IMR-90 (cell line): ENCODE data around the gene HOXA10. TPM values are rescaled to one million over a fixed set of nuclear protein-coding genes. Genes with fewer than 3 reads are reported as not detected.

Experiments
- ATAC-seq: fragments of 200-7000 bp; cut with Tn5 transposase; 2 replicates; pipeline ENCODE4 v1.9.1; 2020; ENCODE audit warnings: low read depth, mild to moderate bottlenecking, moderate library complexity
- BruUV-seq: library from RNA; stranded (reverse); fragments of 400-500 nt; replicated peaks from 2 replicates; lab custom pipeline; 2021; lab: Mats Ljungman, UMichigan
- CTCF ChIA-PET: fragments of 300-600 bp; formaldehyde crosslinking; extraction: SDS; loops from one replicate; lab custom pipeline; 2021; ENCODE audit warnings: antibody characterized with exemption; lab: Yijun Ruan, JAX
- POLR2A ChIA-PET: fragments of 300-600 bp; sonication (Branson Sonifier 250); formaldehyde crosslinking; loops from one replicate; lab custom pipeline; 2022; ENCODE audit warnings: antibody characterized with exemption; ENCODE audit not compliant: unreplicated experiment; lab: Charles Lee
- DNase-seq: peaks from one replicate; pipeline ENCODE4 v3.0.0; 2013
- H2AFZ ChIP-seq: replicated peaks from 2 replicates; pipeline ENCODE3; 2013; ENCODE audit warnings: low read length, mild to moderate bottlenecking; ENCODE audit not compliant: poor library complexity
- H2AK5ac ChIP-seq: 2 replicates; pipeline ENCODE4 v1.6.1; 2013; ENCODE audit warnings: low read depth, low read length, inconsistent platforms
- H2AK9ac ChIP-seq: replicated peaks from 2 replicates; pipeline ENCODE3; 2013; ENCODE audit warnings: mild to moderate bottlenecking, low read depth, low read length, moderate library complexity; ENCODE audit not compliant: poor library complexity
- H2BK120ac ChIP-seq: 2 replicates; pipeline ENCODE4 v1.6.1; 2013; ENCODE audit warnings: low read depth, low read length, inconsistent platforms
- H2BK15ac ChIP-seq: 3 replicates; pipeline ENCODE4 v1.6.1; 2013; ENCODE audit warnings: low read depth, low read length, inconsistent platforms
- H2BK20ac ChIP-seq: 2 replicates; pipeline ENCODE4 v1.6.1; 2013; ENCODE audit warnings: low read depth, mild to moderate bottlenecking, inconsistent platforms, low read length, moderate library complexity
- H2BK5ac ChIP-seq: 2 replicates; pipeline ENCODE4 v1.6.1; 2013; ENCODE audit warnings: mild to moderate bottlenecking, low read depth, low read length, inconsistent platforms; ENCODE audit not compliant: poor library complexity, severe bottlenecking
- H3K14ac ChIP-seq: replicated peaks from 2 replicates; pipeline ENCODE4 v1.6.1; 2013; ENCODE audit warnings: low read depth, low read length, inconsistent platforms
- H3K18ac ChIP-seq: 2 replicates; pipeline ENCODE4 v1.6.1; 2013; ENCODE audit warnings: low read depth, low read length, control low read depth
- H3K23ac ChIP-seq: 2 replicates; pipeline ENCODE4 v1.6.1; 2013; ENCODE audit warnings: low read depth, low read length, inconsistent platforms
- H3K27ac ChIP-seq: 2 replicates; pipeline ENCODE4 v1.5.1; 2013; ENCODE audit warnings: mild to moderate bottlenecking, control low read depth, low read length; ENCODE audit not compliant: insufficient read depth
- H3K27me3 ChIP-seq: 2 replicates; pipeline ENCODE4 v1.6.1; 2013; ENCODE audit warnings: low read length; ENCODE audit not compliant: control insufficient read depth, insufficient read depth
- H3K36me3 ChIP-seq: 2 replicates; pipeline ENCODE4 v1.6.1; 2013; ENCODE audit warnings: low read length, mixed read lengths; ENCODE audit not compliant: control insufficient read depth, insufficient read depth
- H3K4ac ChIP-seq: 2 replicates; pipeline ENCODE4 v1.6.1; 2013; ENCODE audit warnings: low read depth, low read length, inconsistent platforms
- H3K4me1 ChIP-seq: 2 replicates; pipeline ENCODE4 v1.6.1; 2013; ENCODE audit warnings: low read length, mixed read lengths; ENCODE audit not compliant: control insufficient read depth, insufficient read depth
- H3K4me2 ChIP-seq: 2 replicates; pipeline ENCODE4 v1.6.1; 2013; ENCODE audit warnings: low read depth, mild to moderate bottlenecking, control low read depth, low read length, moderate library complexity
- H3K4me3 ChIP-seq: 2 replicates; pipeline ENCODE4 v1.5.1; 2013; ENCODE audit warnings: low read depth, mild to moderate bottlenecking, control low read depth, low read length, moderate library complexity; ENCODE audit not compliant: insufficient read depth
- H3K56ac ChIP-seq: 2 replicates; pipeline ENCODE4 v1.6.1; 2013; ENCODE audit warnings: low read length, inconsistent platforms; ENCODE audit not compliant: insufficient read depth; ENCODE audit errors: extremely low read depth
- H3K79me1 ChIP-seq, 2 experiments: 2 replicates each; pipeline ENCODE4 v1.6.1; 2013; ENCODE audit warnings: low read length in 2 of 2, inconsistent platforms in 1 of 2, low read depth in 1 of 2
- H3K9ac ChIP-seq: 2 replicates; pipeline ENCODE4 v1.6.1; 2013; ENCODE audit warnings: low read depth, low read length, control low read depth
- H3K9me1 ChIP-seq: 2 replicates; pipeline ENCODE4 v1.6.1; 2013; ENCODE audit warnings: low read length, inconsistent platforms; ENCODE audit not compliant: insufficient read depth
- H3K9me3 ChIP-seq: 2 replicates; pipeline ENCODE4 v1.6.1; 2013; ENCODE audit warnings: low read length; ENCODE audit not compliant: control insufficient read depth, insufficient read depth
- H4K20me1 ChIP-seq: 2 replicates; pipeline ENCODE4 v1.6.1; 2013; ENCODE audit warnings: low read length, inconsistent platforms; ENCODE audit not compliant: insufficient read depth
- H4K5ac ChIP-seq: 2 replicates; pipeline ENCODE4 v1.6.1; 2013; ENCODE audit warnings: mild to moderate bottlenecking, low read depth, low read length, control low read depth
- H4K8ac ChIP-seq, 2 experiments: 2 replicates each; pipeline ENCODE4 v1.6.1; 2013; ENCODE audit warnings: low read depth in 2 of 2, low read length in 2 of 2, control low read depth in 1 of 2, inconsistent platforms in 1 of 2
- H4K91ac ChIP-seq: 2 replicates; pipeline ENCODE4 v1.6.1; 2013; ENCODE audit warnings: low read depth, low read length, inconsistent platforms; ENCODE audit not compliant: insufficient read depth
- BHLHE40 ChIP-seq: fragments of 150-350 bp; IDR thresholded peaks from 2 replicates; pipeline ENCODE4 v1.6.1; 2016; ENCODE audit warnings: mild to moderate bottlenecking, low read depth, low read length
- CEBPB ChIP-seq: IDR thresholded peaks from 2 replicates; pipeline ENCODE4 v1.6.1; 2012; ENCODE audit warnings: low read depth, low read length, improper control_type of control experiment
- CTCF ChIP-seq: conservative IDR thresholded peaks from 2 replicates; pipeline ENCODE4 v1.5.1; 2012; ENCODE audit warnings: mild to moderate bottlenecking, low read depth, low read length, improper control_type of control experiment
- MAFK ChIP-seq: IDR thresholded peaks from 2 replicates; pipeline ENCODE4 v1.6.1; 2012; ENCODE audit warnings: low read depth, low read length, improper control_type of control experiment
- MAZ ChIP-seq: IDR thresholded peaks from 2 replicates; pipeline ENCODE4 v1.6.1; 2012; ENCODE audit warnings: low read depth, mild to moderate bottlenecking, low read length, improper control_type of control experiment, moderate library complexity, borderline replicate concordance
- NFE2L2 ChIP-seq: fragments of 150-350 bp; IDR thresholded peaks from 2 replicates; pipeline ENCODE4 v1.6.1; 2016; ENCODE audit warnings: low read depth, mild to moderate bottlenecking, low read length
- POLR2A ChIP-seq: IDR thresholded peaks from 2 replicates; pipeline ENCODE4 v1.6.1; 2012; ENCODE audit warnings: mild to moderate bottlenecking, low read depth, low read length
- RAD21 ChIP-seq: IDR thresholded peaks from 2 replicates; pipeline ENCODE4 v1.6.1; 2012; ENCODE audit warnings: low read length, improper control_type of control experiment
- RCOR1 ChIP-seq: IDR thresholded peaks from 2 replicates; pipeline ENCODE4 v1.6.1; 2012; ENCODE audit warnings: mild to moderate bottlenecking, low read length, improper control_type of control experiment; ENCODE audit not compliant: insufficient replicate concordance
- RFX5 ChIP-seq: IDR thresholded peaks from 2 replicates; pipeline ENCODE4 v1.8.0; 2012; ENCODE audit warnings: low read depth, mild to moderate bottlenecking, low read length, moderate library complexity
- SMC3 ChIP-seq: fragments of 150-350 bp; IDR thresholded peaks from 2 replicates; pipeline ENCODE4 v1.6.1; 2016; ENCODE audit warnings: low read depth, mild to moderate bottlenecking, antibody characterized with exemption, low read length, moderate library complexity
- USF2 ChIP-seq: fragments of 150-350 bp; IDR thresholded peaks from 2 replicates; pipeline ENCODE4 v1.6.1; 2017; ENCODE audit warnings: mild to moderate bottlenecking, antibody characterized with exemption, low read length, low read depth
- WGBS, 2 experiments: methylation state at CpG; one replicate each; pipeline versions ENCODE4 v1.1.5 to v1.1.7; 2013; ENCODE audit warnings: missing lambda C conversion rate in 2 of 2; ENCODE audit not compliant: insufficient read length in 1 of 2; ENCODE audit errors: extremely low coverage in 2 of 2; 5-methylcytosine and 5-hydroxymethylcytosine counted together
- dilution Hi-C: fragments of 300-500 bp; cut with HindIII; formaldehyde crosslinking; loops from one replicate; pipeline ENCODE4 v1.14.3; 2018; ENCODE audit warnings: low sequenced_read_pairs; ENCODE audit not compliant: unreplicated experiment
- in situ Hi-C: fragments of 300-500 bp; cut with MboI; formaldehyde crosslinking; loops from 3 replicates; pipeline ENCODE4 v1.14.3; 2019; ENCODE audit warnings: low sequenced_read_pairs, inconsistent platforms, mixed read lengths
- intact Hi-C: fragments of 100-400 bp; cut with micrococcal nuclease; formaldehyde crosslinking; loops from 2 replicates; pipeline ENCODE4 v1.10.0; 2022
- polyA plus RNA-seq, 3 experiments: library from polyadenylated mRNA; depleted of rRNA; stranded (reverse); fragments of >200 nt; gene quantifications; 2 replicates each; pipeline ENCODE4 v1.2.3, GENCODE V29; 2012; ENCODE audit warnings: low replicate concordance in 1 of 3
- total RNA-seq: library from RNA; depleted of rRNA; stranded (reverse); fragments of >200 nt; gene quantifications from 2 replicates; pipeline ENCODE4 v1.2.3, GENCODE V29; 2012

Gene HOXA10
- total and polyA plus RNA-seq, 2 of the 4 experiments (the other 2 are of a cell fraction) = 0.10 to 0.18 TPM

- no peak overlapping the region for H3K23ac ChIP-seq
- ChIA-PET CTCF (interaction anchor here (0.6 to 1.1 kb wide), 2 partner anchors 9 to 79 kb away, joined by 3 read pairs; no protein-coding TSS in a partner anchor), POLR2A (no interaction called here)
- H4K91ac ChIP-seq = no peak overlapping the region
- no peak overlapping the region for H4K8ac ChIP-seq
- no peak overlapping the region for H3K27ac ChIP-seq
- H4K20me1 ChIP-seq = peaks cover 19% of the 10 kb centered on the region; the same call in 1 of the 2 replicates
- DNase-seq (no peak), ATAC-seq (no peak)
- H2AK9ac ChIP-seq = no peak overlapping the region
- H3K56ac ChIP-seq = no peak overlapping the region
- dilution Hi-C loops (no loop called here), intact Hi-C loops (no loop called here), in situ Hi-C loops (no loop called here)
- BruUV-seq = no TSS peak
- no peak overlapping the region for H2BK20ac ChIP-seq
- H2BK120ac ChIP-seq = no peak overlapping the region
- no peaks in the 10 kb centered on the region for H3K36me3 ChIP-seq
- no peak overlapping the region for H2BK5ac ChIP-seq
- no peaks in the 10 kb centered on the region for H3K79me1 ChIP-seq
- H2AFZ ChIP-seq = no peak overlapping the region
- no peak overlapping the region for H3K14ac ChIP-seq
- no peaks in the 10 kb centered on the region for H3K4me1 ChIP-seq
- H2AK5ac ChIP-seq = no peak overlapping the region
- no peak overlapping the region for H3K4ac ChIP-seq
- H3K4me3 ChIP-seq = no peak overlapping the region
- no peak overlapping the region for H2BK15ac ChIP-seq
- no peak overlapping the region for H3K9ac ChIP-seq
- peaks cover 25% of the 10 kb centered on the region for H3K9me3 ChIP-seq
- no peaks in the 10 kb centered on the region for H3K9me1 ChIP-seq
- no peak overlapping the region for H3K18ac ChIP-seq
- H4K5ac ChIP-seq = no peak overlapping the region
- no peak overlapping the region for H3K4me2 ChIP-seq
- peaks cover 95% of the 10 kb centered on the region for H3K27me3 ChIP-seq
- no peak for TF ChIP-seq RAD21
- no peak for TF ChIP-seq RFX5
- no peak for TF ChIP-seq CEBPB
- no peak for TF ChIP-seq NFE2L2
- no peak for TF ChIP-seq RCOR1
- no peak for TF ChIP-seq USF2
- TF ChIP-seq BHLHE40 = no peak
- TF ChIP-seq MAZ = no peak
- no peak for TF ChIP-seq SMC3
- no peak for TF ChIP-seq CTCF
- no peak for TF ChIP-seq POLR2A
- TF ChIP-seq MAFK = no peak
- 50% methylated on average over 2 of the region's 11 CpGs; no CpG with 5 or more reads in 1 of the 2 experiments for WGBS, 2 experiments
Measured at GRCh38 chr7:27170426-27171324, 3.4 kb downstream of the HOXA10 start.
